Stimulated activated CD8-positive, alpha-beta memory T cell treated with anti-CD3 and anti-CD28 coated beads, Interleukin-15, amount 100 ng/mL, for 4 hours (primary cell): ENCODE data around the gene KRT81.
"Not testable (repeated sequence)": the region's sequence is repeated elsewhere in the genome, so short reads cannot be mapped to it uniquely, and the experiment has no call there.

Experiments
- DNase-seq, 2 donors: peaks; one replicate each; pipeline ENCODE4 v3.0.0-alpha.2; 2020; ENCODE audit warnings: low read depth in 2 of 2

The KRT81 gene

GRCh38 chr12:52317468-52318052, 26.2 kb upstream of the KRT81 start:
- no peak for DNase-seq

- DNase-seq, result no peak
Observed at GRCh38 chr12:52316701-52317100, 25.4 kb upstream of the KRT81 start.

- DNase-seq, result no peak
Observed at GRCh38 chr12:52316290-52316689, 25.0 kb upstream of the KRT81 start.

GRCh38 chr12:52315721-52316120, 24.4 kb upstream of the KRT81 start:
- not testable (repeated sequence) for DNase-seq

GRCh38 chr12:52314511-52314910, 23.2 kb upstream of the KRT81 start:
- DNase-seq, result no peak

- no peak for DNase-seq
Observed at GRCh38 chr12:52313926-52314325, 22.6 kb upstream of the KRT81 start.

GRCh38 chr12:52313461-52313860, 22.1 kb upstream of the KRT81 start:
- no peak for DNase-seq

- no peak for DNase-seq
Observed at GRCh38 chr12:52312086-52312485, 20.8 kb upstream of the KRT81 start.

GRCh38 chr12:52311285-52311648, 19.9 kb upstream of the KRT81 start:
- DNase-seq, result no peak

- no peak for DNase-seq
Observed at GRCh38 chr12:52310622-52311284, 19.4 kb upstream of the KRT81 start.

GRCh38 chr12:52308806-52309425, 17.6 kb upstream of the KRT81 start:
- DNase-seq, result no peak

GRCh38 chr12:52307836-52308805, 16.8 kb upstream of the KRT81 start:
- DNase-seq, result peak in 1 of 2 donors; percentile 17

- DNase-seq, result no peak
Observed at GRCh38 chr12:52306731-52307130, 15.4 kb upstream of the KRT81 start.

GRCh38 chr12:52305921-52306705, 14.8 kb upstream of the KRT81 start:
- DNase-seq, result no peak

- DNase-seq, result not testable (repeated sequence)
Observed at GRCh38 chr12:52304941-52305411, 13.6 kb upstream of the KRT81 start.

- DNase-seq, result not testable (repeated sequence)
Observed at GRCh38 chr12:52302242-52302914, 11.0 kb upstream of the KRT81 start.

- not testable (repeated sequence) for DNase-seq
Observed at GRCh38 chr12:52301721-52302120, 10.4 kb upstream of the KRT81 start.

GRCh38 chr12:52300796-52301691, 9.7 kb upstream of the KRT81 start:
- DNase-seq, result no peak

GRCh38 chr12:52298677-52299190, 7.4 kb upstream of the KRT81 start:
- no peak for DNase-seq
